CD4-positive, alpha-beta T cell (primary cell): ENCODE data around the gene OLFM1. TPM values are rescaled to one million over a fixed set of nuclear protein-coding genes. Genes with fewer than 3 reads are reported as not detected.

Experiments
- ATAC-seq: fragments of 200-7000 bp; cut with Tn5 transposase; one replicate; pipeline ENCODE4 v1.10.0; 2022; ENCODE audit warnings: mild to moderate bottlenecking; ENCODE audit not compliant: poor library complexity
- CTCF ChIA-PET: fragments of 350-600 bp; sonication (Branson Sonifier 250); formaldehyde crosslinking; loops from one replicate; lab custom pipeline; 2021; ENCODE audit warnings: antibody characterized with exemption, inconsistent platforms; lab: Charles Lee
- POLR2A ChIA-PET: fragments of 350-600 bp; sonication (Branson Sonifier 250); formaldehyde crosslinking; loops from one replicate; lab custom pipeline; 2021; ENCODE audit warnings: antibody characterized with exemption, inconsistent platforms; lab: Charles Lee
- DNase-seq, 14 experiments: peaks; one replicate each; pipeline ENCODE4 v3.0.0-alpha.2; 2013 to 2020; ENCODE audit warnings: mixed read lengths in 2 of 14
- H3K27ac ChIP-seq, 2 donors: one replicate each; pipeline versions ENCODE4 v1.5.1 to v1.7.0; 2013; ENCODE audit warnings: low read length in 2 of 2, low read depth in 1 of 2, mild to moderate bottlenecking in 1 of 2
- H3K27me3 ChIP-seq, 2 experiments: 1 replicate in 1 of 2; 2 replicates in 1 of 2; pipeline versions ENCODE4 v1.6.1 to v1.7.0; 2013; ENCODE audit warnings: low read length in 2 of 2, control low read depth in 1 of 2, mild to moderate bottlenecking in 1 of 2, moderate library complexity in 1 of 2; ENCODE audit not compliant: insufficient read depth in 2 of 2, control insufficient read depth in 1 of 2
- H3K36me3 ChIP-seq: one replicate; pipeline ENCODE4 v1.6.1; 2013; ENCODE audit warnings: low read length, control low read depth; ENCODE audit not compliant: insufficient read depth
- H3K4me1 ChIP-seq: one replicate; pipeline ENCODE4 v1.6.1; 2013; ENCODE audit warnings: low read length, control low read depth; ENCODE audit not compliant: insufficient read depth
- H3K4me3 ChIP-seq: one replicate; pipeline ENCODE4 v1.5.1; 2013; ENCODE audit warnings: mild to moderate bottlenecking, low read length, moderate library complexity
- H3K9me3 ChIP-seq, 2 experiments: 1 replicate in 1 of 2; 2 replicates in 1 of 2; pipeline versions ENCODE4 v1.6.1 to v1.7.0; 2013; ENCODE audit warnings: low read length in 2 of 2, mild to moderate bottlenecking in 2 of 2, control low read depth in 1 of 2, moderate library complexity in 1 of 2; ENCODE audit not compliant: control insufficient read depth in 1 of 2, insufficient read depth in 1 of 2
- H3K27ac Mint-ChIP-seq: one replicate; pipeline ENCODE4 v1.8.0; 2020; ENCODE audit warnings: mixed read lengths
- H3K27me3 Mint-ChIP-seq: one replicate; pipeline ENCODE4 v1.8.0; 2021; ENCODE audit warnings: mixed read lengths
- H3K36me3 Mint-ChIP-seq: one replicate; pipeline ENCODE4 v1.8.0; 2021; ENCODE audit warnings: low read depth, mixed read lengths
- H3K4me1 Mint-ChIP-seq: one replicate; pipeline ENCODE4 v1.8.0; 2021; ENCODE audit warnings: low read depth, mixed read lengths
- H3K4me3 Mint-ChIP-seq: one replicate; pipeline ENCODE4 v1.8.0; 2020; ENCODE audit warnings: mild to moderate bottlenecking, mixed read lengths
- H3K9me3 Mint-ChIP-seq: one replicate; pipeline ENCODE4 v1.8.0; 2020; ENCODE audit warnings: mixed read lengths
- intact Hi-C, 2 experiments: fragments of 100-400 bp; cut with DNase I in 1 of 2; cut with micrococcal nuclease in 1 of 2; formaldehyde crosslinking; loops; one replicate each; pipeline versions ENCODE4 v1.15.1 to v1.9.0; 2023 to 2025; cut with DNase I, micrococcal nuclease
- total RNA-seq, 174 experiments: library from RNA in 2 of 174; stranded (reverse) in 2 of 174; gene quantifications; one replicate each; pipeline ENCODE4 v1.2.3 and lab custom pipeline; 2021 to 2026
- TF ChIP-seq, protein P1 (sequence below): fragments of 200-600 bp; IDR thresholded peaks from one replicate; pipeline ENCODE4 v1.8.0; 2022; ENCODE audit warnings: antibody characterized with exemption, mild to moderate bottlenecking

OLFM1 gene
- total RNA-seq, 2 experiments from 2014 or later = not detected

DNA sequence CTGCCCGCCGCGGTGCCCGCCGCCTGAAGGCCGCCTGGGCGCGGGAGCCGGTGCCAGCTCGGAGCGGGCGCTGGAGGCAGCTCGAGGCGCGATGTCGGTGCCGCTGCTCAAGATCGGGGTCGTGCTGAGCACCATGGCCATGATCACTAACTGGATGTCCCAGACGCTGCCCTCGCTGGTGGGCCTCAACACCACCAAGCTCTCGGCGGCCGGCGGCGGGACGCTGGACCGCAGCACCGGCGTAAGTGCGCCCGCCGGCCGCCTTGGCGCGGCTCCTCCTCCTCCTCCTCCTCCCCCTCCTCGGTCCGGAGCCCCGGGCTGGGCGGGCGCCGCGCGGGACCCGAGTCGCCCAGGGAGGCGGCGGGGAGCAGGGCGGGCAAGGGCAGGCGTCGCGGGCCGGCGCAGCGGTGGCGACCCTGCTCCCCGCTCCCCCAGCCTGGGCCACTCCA is 455 bp downstream of the OLFM1 start:
- Mint-ChIP-seq H3K36me3 (no peaks in the 10 kb centered on the region), H3K4me3 (no peak overlapping the region), H3K27me3 (peaks cover 67% of the 10 kb centered on the region), H3K4me1 (peaks cover 5% of the 10 kb centered on the region), H3K9me3 (no peaks in the 10 kb centered on the region), H3K27ac (no peak overlapping the region)
- ChIA-PET POLR2A (no interaction called here), CTCF (no interaction called here)
- Histone ChIP-seq H3K4me1 (no peaks in the 10 kb centered on the region), H3K9me3 (peaks cover 0 to 25% of the 10 kb centered on the region in 2 experiments), H3K36me3 (no peaks in the 10 kb centered on the region), H3K27ac (no peak overlapping the region), H3K27me3 (peaks cover 44 to 60% of the 10 kb centered on the region in 2 experiments), H3K4me3 (no peak overlapping the region)
- ATAC-seq (no peak), DNase-seq (no peak)
- TF ChIP-seq, protein P1, sequence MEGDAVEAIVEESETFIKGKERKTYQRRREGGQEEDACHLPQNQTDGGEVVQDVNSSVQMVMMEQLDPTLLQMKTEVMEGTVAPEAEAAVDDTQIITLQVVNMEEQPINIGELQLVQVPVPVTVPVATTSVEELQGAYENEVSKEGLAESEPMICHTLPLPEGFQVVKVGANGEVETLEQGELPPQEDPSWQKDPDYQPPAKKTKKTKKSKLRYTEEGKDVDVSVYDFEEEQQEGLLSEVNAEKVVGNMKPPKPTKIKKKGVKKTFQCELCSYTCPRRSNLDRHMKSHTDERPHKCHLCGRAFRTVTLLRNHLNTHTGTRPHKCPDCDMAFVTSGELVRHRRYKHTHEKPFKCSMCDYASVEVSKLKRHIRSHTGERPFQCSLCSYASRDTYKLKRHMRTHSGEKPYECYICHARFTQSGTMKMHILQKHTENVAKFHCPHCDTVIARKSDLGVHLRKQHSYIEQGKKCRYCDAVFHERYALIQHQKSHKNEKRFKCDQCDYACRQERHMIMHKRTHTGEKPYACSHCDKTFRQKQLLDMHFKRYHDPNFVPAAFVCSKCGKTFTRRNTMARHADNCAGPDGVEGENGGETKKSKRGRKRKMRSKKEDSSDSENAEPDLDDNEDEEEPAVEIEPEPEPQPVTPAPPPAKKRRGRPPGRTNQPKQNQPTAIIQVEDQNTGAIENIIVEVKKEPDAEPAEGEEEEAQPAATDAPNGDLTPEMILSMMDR = no peak
- intact Hi-C loops = no loop called here

DNA sequence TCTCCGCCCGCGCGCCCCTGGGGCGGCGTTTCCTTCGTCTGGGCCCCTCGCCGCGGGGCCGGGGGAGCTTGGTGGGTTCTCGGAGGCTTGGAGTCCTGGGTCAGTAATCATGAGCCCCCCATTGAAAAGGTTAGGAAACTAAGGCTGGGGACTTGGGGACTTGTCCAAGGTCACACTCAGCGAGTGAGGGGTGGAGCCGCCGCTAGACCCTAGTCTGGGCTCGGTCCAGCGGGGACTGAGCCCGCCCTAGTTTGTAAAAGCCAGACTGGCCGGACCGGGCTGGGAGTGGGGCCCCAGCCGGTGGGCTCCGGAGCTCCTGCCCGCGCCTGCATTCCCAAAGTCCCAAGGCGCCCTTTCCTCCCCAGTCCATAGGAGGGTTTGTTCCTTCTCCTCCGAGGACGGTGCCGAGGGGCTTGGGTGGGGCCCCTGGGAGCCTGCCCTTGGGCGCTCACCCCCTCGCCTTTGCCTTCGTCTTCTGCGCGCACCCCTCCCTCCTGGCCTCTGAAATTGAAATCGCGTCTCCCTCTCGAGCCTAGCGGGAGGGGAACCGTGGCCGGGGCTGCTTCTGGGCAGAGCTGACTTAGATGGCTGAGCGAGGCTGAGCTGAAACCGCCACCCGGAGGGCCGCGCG is 995 bp downstream of the OLFM1 start:
- POLR2A ChIA-PET = no interaction called here
- CTCF ChIA-PET = no interaction called here
- Mint-ChIP-seq H3K4me3 (no peak overlapping the region), H3K27ac (no peak overlapping the region), H3K9me3 (no peaks in the 10 kb centered on the region), H3K36me3 (no peaks in the 10 kb centered on the region), H3K27me3 (peaks cover 67% of the 10 kb centered on the region), H3K4me1 (peaks cover 5% of the 10 kb centered on the region)
- peaks cover 42 to 62% of the 10 kb centered on the region in 2 experiments for H3K27me3 ChIP-seq
- no peak overlapping the region for H3K4me3 ChIP-seq
- H3K27ac ChIP-seq = no peak overlapping the region
- DNase-seq (no peak), ATAC-seq (no peak)
- TF ChIP-seq, protein P1 = no peak
- H3K9me3 ChIP-seq = peaks cover 0 to 24% of the 10 kb centered on the region in 2 experiments
- no peaks in the 10 kb centered on the region for H3K4me1 ChIP-seq
- H3K36me3 ChIP-seq = no peaks in the 10 kb centered on the region
- intact Hi-C loops = no loop called here

DNA sequence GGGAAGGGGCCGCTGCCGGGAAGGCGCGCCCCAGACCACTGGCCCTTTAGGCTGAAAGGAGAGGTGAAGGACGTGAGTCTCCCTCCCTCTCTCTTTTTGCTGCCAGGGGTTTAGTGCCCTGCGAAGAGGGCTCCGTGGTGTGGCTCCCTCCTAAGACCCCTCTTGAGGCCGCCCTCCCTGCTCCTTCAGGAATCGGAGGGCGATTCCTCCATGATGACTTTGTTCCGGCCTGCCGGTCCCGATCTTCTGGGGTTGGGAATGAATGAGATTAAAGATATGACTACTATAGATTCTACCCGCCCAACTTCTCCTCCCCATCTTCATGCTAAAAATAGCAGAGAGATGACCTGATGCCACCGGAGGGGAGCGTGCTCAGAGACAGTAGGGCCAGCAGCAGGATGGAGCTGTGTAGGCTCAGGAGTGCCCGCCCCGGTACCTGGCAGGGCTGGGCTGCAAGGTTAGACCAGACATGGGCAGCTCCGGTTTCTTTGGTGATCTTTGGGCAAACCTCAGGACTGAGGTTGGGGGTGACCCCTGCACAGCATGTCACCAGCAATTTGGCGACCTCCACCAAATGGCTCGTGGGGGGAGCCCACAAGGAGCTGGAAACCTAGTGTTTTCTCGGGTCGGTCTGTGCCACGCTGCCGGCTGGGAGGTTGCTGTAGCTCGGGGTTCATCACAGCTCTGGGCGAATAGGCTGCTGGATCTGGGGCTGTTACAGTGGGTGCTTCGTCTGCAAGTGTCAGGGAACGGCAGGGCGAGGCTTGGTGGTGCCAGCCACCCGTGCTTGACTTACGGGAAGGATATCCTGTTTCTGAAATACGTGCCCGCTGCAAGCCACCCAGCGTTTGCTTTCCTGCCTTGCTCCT is 1.7 kb downstream of the OLFM1 start:
- no peak overlapping the region for H3K4me3 ChIP-seq

More for the DNA sequence above, 1.7 kb downstream of the OLFM1 start:
- H3K27ac Mint-ChIP-seq = no peak overlapping the region
- ATAC-seq (no peak), DNase-seq (no peak)
- no peaks in the 10 kb centered on the region for H3K9me3 Mint-ChIP-seq
- ChIA-PET POLR2A (no interaction called here), CTCF (no interaction called here)
- H3K9me3 ChIP-seq = peaks cover 0 to 18% of the 10 kb centered on the region in 2 experiments
- H3K36me3 Mint-ChIP-seq = no peaks in the 10 kb centered on the region
- intact Hi-C loops = no loop called here
- no peak overlapping the region for H3K27ac ChIP-seq
- no peaks in the 10 kb centered on the region for H3K36me3 ChIP-seq
- H3K4me1 ChIP-seq = no peaks in the 10 kb centered on the region
- TF ChIP-seq, protein P1 = no peak
- H3K27me3 Mint-ChIP-seq = peaks cover 68% of the 10 kb centered on the region
- no peak overlapping the region for H3K4me3 Mint-ChIP-seq
- H3K4me1 Mint-ChIP-seq = peaks cover 5% of the 10 kb centered on the region
- peaks cover 42 to 59% of the 10 kb centered on the region in 2 experiments for H3K27me3 ChIP-seq
